ENCODE measurements around the gene EDAR.

DNA sequence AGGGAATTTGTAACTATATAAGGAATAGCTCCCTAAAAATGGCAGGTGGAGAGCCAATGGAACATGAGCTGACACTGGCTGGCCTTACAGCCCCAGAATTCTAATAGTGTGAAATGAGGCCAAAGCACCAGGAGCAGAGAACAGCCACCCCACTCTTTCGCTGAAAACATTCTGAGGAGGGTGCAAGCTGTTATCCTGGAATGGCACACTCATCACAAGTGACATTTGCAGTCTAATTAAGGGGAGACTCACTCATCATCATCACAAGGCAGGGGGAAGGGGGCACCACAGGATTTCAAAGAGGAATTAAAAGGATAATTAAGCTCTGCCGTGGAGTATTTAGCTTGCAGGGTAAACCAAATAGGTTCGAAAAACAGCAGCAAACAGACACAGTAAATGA lies 94.3 kb downstream of the EDAR start:
- TF ChIP-seq CTCF (IDR thresholded peaks at IDR 0.05) (no peak), POLR2A (IDR thresholded peaks at IDR 0.05) (no peak)

Measured in sigmoid colon (tissue), 3 donors.